Endothelial cell of umbilical vein (primary cell): ENCODE results near the gene MRPL16.

ENCODE experiments used
- EZH2 ChIP-seq: IDR thresholded peaks from 2 replicates; pipeline ENCODE4 v1.6.1; 2012; ENCODE audit warnings: borderline replicate concordance, low read depth, mild to moderate bottlenecking, moderate library complexity, low read length, inconsistent platforms; ENCODE audit not compliant: severe bottlenecking
- GATA2 ChIP-seq: IDR thresholded peaks from 2 replicates; pipeline ENCODE4 v1.7.0; 2011; ENCODE audit warnings: low read depth, mild to moderate bottlenecking, moderate library complexity, mixed read lengths, low read length; ENCODE audit not compliant: insufficient read length, insufficient read depth
- JUN ChIP-seq: IDR thresholded peaks from 2 replicates; pipeline ENCODE4 v1.6.1; 2011; ENCODE audit warnings: borderline replicate concordance, low read depth; ENCODE audit not compliant: insufficient read length, insufficient read depth
- MAX ChIP-seq: IDR thresholded peaks from 2 replicates; pipeline ENCODE4 v1.6.1; 2011; ENCODE audit not compliant: insufficient read depth, insufficient read length
- POLR2A ChIP-seq: IDR thresholded peaks from 2 replicates; pipeline ENCODE4 v1.6.1; 2012; ENCODE audit warnings: low read depth, mild to moderate bottlenecking, control low read depth, low read length
- POLR2AphosphoS5 ChIP-seq: IDR thresholded peaks from 2 replicates; pipeline ENCODE4 v1.6.1; 2012; ENCODE audit warnings: low read depth, mild to moderate bottlenecking, control low read depth, low read length, moderate library complexity; ENCODE audit not compliant: insufficient read depth
- TF ChIP-seq, protein P1 (sequence below), 2 donors: IDR thresholded peaks; 1 replicate in 1 of 2; 2 replicates in 1 of 2; pipeline ENCODE4 v1.5.1; 2011; ENCODE audit warnings: low read length in 2 of 2, mild to moderate bottlenecking in 2 of 2, moderate library complexity in 2 of 2, control low read depth in 1 of 2, inconsistent platforms in 1 of 2, low read depth in 1 of 2; ENCODE audit not compliant: insufficient read depth in 1 of 2; ENCODE audit errors: extremely low read depth in 1 of 2

DNA sequence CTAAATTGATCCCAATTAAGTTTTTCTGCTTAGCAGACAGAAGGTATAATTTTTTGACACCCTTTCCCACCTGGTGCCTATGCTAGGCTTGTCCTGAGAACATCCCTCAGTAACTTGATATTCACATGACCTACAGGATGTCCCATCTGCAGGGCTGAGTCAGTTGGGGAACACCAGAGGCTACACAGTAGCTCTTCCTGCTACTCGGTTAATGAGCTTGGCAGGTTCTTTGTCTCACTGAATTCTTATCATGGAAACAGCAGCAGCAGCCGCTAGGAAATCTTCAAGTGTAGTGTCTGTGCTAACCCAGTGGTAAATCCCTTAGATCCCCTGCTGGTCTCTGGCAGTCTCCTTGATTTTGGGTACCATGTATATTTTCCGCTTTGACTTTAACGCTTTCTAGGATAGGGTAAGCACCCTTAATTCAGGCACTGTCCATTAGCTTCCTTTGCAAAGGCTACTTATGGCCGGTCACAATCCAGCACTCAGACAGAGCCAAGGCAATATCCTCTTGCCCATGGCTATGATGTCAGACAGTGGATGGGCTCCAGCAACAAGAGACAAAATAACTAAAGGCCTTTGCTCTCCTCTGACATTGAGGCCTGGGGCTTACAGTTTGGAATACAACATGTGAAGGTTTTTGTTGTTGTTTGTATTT lies 8.5 kb downstream of the MRPL16 start:
- TF ChIP-seq, protein P1, sequence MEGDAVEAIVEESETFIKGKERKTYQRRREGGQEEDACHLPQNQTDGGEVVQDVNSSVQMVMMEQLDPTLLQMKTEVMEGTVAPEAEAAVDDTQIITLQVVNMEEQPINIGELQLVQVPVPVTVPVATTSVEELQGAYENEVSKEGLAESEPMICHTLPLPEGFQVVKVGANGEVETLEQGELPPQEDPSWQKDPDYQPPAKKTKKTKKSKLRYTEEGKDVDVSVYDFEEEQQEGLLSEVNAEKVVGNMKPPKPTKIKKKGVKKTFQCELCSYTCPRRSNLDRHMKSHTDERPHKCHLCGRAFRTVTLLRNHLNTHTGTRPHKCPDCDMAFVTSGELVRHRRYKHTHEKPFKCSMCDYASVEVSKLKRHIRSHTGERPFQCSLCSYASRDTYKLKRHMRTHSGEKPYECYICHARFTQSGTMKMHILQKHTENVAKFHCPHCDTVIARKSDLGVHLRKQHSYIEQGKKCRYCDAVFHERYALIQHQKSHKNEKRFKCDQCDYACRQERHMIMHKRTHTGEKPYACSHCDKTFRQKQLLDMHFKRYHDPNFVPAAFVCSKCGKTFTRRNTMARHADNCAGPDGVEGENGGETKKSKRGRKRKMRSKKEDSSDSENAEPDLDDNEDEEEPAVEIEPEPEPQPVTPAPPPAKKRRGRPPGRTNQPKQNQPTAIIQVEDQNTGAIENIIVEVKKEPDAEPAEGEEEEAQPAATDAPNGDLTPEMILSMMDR (IDR thresholded peaks at IDR 0.05; ENCODE audit: extremely low read depth in 1 of 2, insufficient read depth in 1 of 2, low read depth in 1 of 2, low read length in 2 of 2) = no peak
- TF ChIP-seq POLR2A (no peak), EZH2 (no peak), MAX (no peak), POLR2AphosphoS5 (no peak), JUN (no peak), GATA2 (no peak)
